Activated naive CD8-positive, alpha-beta T cell (primary cell): ENCODE data around the gene TMEM272.
"Not testable (repeated sequence)": the region's sequence is repeated elsewhere in the genome, so short reads cannot be mapped to it uniquely, and the experiment has no call there.

Source experiments
- H3K27ac Mint-ChIP-seq: one replicate; pipeline ENCODE4 v1.8.0; 2021; ENCODE audit warnings: mixed read lengths
- H3K27me3 Mint-ChIP-seq: one replicate; pipeline ENCODE4 v1.8.0; 2021; ENCODE audit warnings: mixed read lengths
- H3K36me3 Mint-ChIP-seq: one replicate; pipeline ENCODE4 v1.8.0; 2021; ENCODE audit warnings: mixed read lengths
- H3K4me1 Mint-ChIP-seq: one replicate; pipeline ENCODE4 v1.8.0; 2021; ENCODE audit warnings: low read depth, mixed read lengths
- H3K4me3 Mint-ChIP-seq: one replicate; pipeline ENCODE4 v1.8.0; 2021; ENCODE audit warnings: mild to moderate bottlenecking, mixed read lengths
- H3K9me3 Mint-ChIP-seq: one replicate; pipeline ENCODE4 v1.8.0; 2021; ENCODE audit warnings: low read depth, mixed read lengths

Gene TMEM272

DNA sequence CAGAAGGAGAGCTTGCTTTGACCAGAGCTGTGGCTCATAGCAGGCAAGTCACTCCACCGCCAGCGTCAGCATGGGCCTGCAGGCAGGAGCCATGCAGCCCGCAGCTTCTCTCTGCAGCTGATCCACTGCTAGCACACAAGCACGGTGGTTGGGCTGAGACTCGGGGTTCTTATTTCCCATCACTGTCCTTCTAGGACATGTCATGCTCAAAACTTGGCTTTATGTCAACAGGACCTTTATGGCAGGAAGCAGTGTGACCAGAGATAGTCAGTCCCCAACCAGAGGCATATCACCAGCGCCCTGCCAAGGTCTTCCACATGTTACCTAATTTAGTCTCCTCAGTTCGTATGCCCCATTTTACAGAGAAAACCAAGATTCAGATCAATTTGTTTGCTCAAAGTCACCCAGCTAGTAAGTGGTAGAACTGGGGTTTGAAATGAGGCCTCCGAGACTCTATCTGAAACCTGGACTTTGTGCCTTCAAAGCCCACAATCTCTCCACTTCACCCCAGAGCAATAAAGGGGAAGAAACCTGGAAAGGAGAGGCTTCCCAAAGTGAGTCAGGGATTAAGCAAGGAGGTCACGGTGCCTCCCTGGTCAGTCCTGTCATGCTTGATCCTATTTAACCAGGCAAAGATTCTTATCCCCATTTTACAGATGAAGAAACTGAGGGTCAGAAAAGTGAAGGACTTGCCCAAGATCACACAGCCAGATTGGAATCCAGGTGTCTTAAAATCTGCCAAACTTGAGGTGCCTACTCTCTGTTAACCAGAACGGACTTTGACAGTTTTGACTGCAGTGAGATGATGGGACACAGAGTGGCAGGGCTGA, 5.1 kb downstream of the TMEM272 start:
- Mint-ChIP-seq H3K27me3 (peaks cover 2% of the 10 kb centered on the region), H3K4me1 (peaks cover 9% of the 10 kb centered on the region), H3K9me3 (no peaks in the 10 kb centered on the region), H3K4me3 (no peak overlapping the region), H3K36me3 (no peaks in the 10 kb centered on the region), H3K27ac (peak overlapping the region; percentile 28)

- Mint-ChIP-seq H3K36me3 (no peaks in the 10 kb centered on the region), H3K27me3 (peaks cover 2% of the 10 kb centered on the region), H3K4me1 (peaks cover 15% of the 10 kb centered on the region), H3K9me3 (no peaks in the 10 kb centered on the region), H3K4me3 (no peak overlapping the region), H3K27ac (no peak overlapping the region)
These were observed 6.6 kb downstream of the TMEM272 start for GRCh38 chr13:51838240-51838846.

GRCh38 chr13:51837016-51837415, 8.0 kb downstream of the TMEM272 start:
- no peak overlapping the region for H3K27ac Mint-ChIP-seq
- no peaks in the 10 kb centered on the region for H3K36me3 Mint-ChIP-seq
- H3K4me1 Mint-ChIP-seq: peaks cover 27% of the 10 kb centered on the region
- no peaks in the 10 kb centered on the region for H3K9me3 Mint-ChIP-seq
- H3K27me3 Mint-ChIP-seq: peaks cover 2% of the 10 kb centered on the region
- H3K4me3 Mint-ChIP-seq: no peak overlapping the region

GRCh38 chr13:51834581-51835171, 10.3 kb downstream of the TMEM272 start:
- H3K9me3 Mint-ChIP-seq: no peaks in the 10 kb centered on the region
- H3K27ac Mint-ChIP-seq: no peak overlapping the region
- no peak overlapping the region for H3K4me3 Mint-ChIP-seq
- H3K36me3 Mint-ChIP-seq: no peaks in the 10 kb centered on the region
- H3K27me3 Mint-ChIP-seq: no peaks in the 10 kb centered on the region
- H3K4me1 Mint-ChIP-seq: peaks cover 40% of the 10 kb centered on the region

GRCh38 chr13:51833980-51834379, 11.0 kb downstream of the TMEM272 start:
- peaks cover 47% of the 10 kb centered on the region for H3K4me1 Mint-ChIP-seq
- no peaks in the 10 kb centered on the region for H3K36me3 Mint-ChIP-seq
- H3K27me3 Mint-ChIP-seq: no peaks in the 10 kb centered on the region
- H3K9me3 Mint-ChIP-seq: no peaks in the 10 kb centered on the region
- H3K27ac Mint-ChIP-seq: no peak overlapping the region
- no peak overlapping the region for H3K4me3 Mint-ChIP-seq

DNA sequence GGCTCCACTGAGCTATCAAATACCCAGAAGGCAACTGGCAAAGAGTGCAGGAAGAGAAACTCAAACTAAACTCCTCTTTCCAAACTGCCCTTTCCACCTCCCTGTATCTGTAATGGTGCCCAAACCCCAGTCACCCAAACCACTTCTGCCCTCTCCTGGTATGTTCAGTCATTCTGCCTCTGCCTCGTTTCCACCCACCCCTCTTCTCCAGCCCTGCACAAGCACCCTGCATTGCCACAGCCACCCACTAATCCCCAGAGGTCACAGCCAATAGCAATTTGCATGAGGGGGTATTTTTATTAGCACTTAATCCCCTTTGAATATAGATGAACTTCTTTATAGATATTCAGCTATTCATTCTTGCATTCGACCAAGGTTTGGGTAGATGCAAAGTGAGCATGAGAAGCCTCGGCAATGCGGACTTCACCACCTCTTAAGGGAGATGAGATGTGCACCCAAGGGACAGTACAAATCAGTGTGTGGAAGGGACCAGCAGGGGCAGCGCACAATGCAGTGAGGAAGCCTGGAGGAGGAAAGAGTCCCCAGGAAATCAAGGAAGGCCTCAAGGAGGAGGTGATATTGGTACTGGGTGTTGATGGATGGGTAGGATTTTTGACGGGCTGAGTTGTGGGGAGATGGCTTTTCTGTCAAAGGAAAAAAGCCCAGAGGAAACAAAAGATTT, 12.4 kb downstream of the TMEM272 start:
- Mint-ChIP-seq H3K27ac (peak overlapping the region; percentile 64), H3K36me3 (no peaks in the 10 kb centered on the region), H3K9me3 (no peaks in the 10 kb centered on the region), H3K4me1 (peaks cover 58% of the 10 kb centered on the region), H3K4me3 (no peak overlapping the region), H3K27me3 (no peaks in the 10 kb centered on the region)

GRCh38 chr13:51831519-51831918, 13.5 kb downstream of the TMEM272 start:
- Mint-ChIP-seq H3K27me3 (no peaks in the 10 kb centered on the region), H3K27ac (no peak overlapping the region), H3K9me3 (no peaks in the 10 kb centered on the region), H3K4me3 (no peak overlapping the region), H3K36me3 (no peaks in the 10 kb centered on the region), H3K4me1 (peaks cover 66% of the 10 kb centered on the region)

- H3K27me3 Mint-ChIP-seq: no peaks in the 10 kb centered on the region
- no peak overlapping the region for H3K4me3 Mint-ChIP-seq
- peaks cover 82% of the 10 kb centered on the region for H3K4me1 Mint-ChIP-seq
- no peaks in the 10 kb centered on the region for H3K9me3 Mint-ChIP-seq
- no peaks in the 10 kb centered on the region for H3K36me3 Mint-ChIP-seq
- peak overlapping the region; percentile 81 for H3K27ac Mint-ChIP-seq
These were observed 15.4 kb downstream of the TMEM272 start for GRCh38 chr13:51829568-51829899.

- Mint-ChIP-seq H3K27me3 (no peaks in the 10 kb centered on the region), H3K4me3 (no peak overlapping the region), H3K4me1 (peaks cover 82% of the 10 kb centered on the region), H3K9me3 (no peaks in the 10 kb centered on the region), H3K36me3 (no peaks in the 10 kb centered on the region), H3K27ac (peak overlapping the region; percentile 81)
These were observed 16.0 kb downstream of the TMEM272 start for GRCh38 chr13:51828730-51829567.

GRCh38 chr13:51827254-51827653, 17.7 kb downstream of the TMEM272 start:
- H3K27me3 Mint-ChIP-seq: no peaks in the 10 kb centered on the region
- H3K36me3 Mint-ChIP-seq: no peaks in the 10 kb centered on the region
- peaks cover 87% of the 10 kb centered on the region for H3K4me1 Mint-ChIP-seq
- no peaks in the 10 kb centered on the region for H3K9me3 Mint-ChIP-seq
- H3K27ac Mint-ChIP-seq: peak overlapping the region; percentile 100
- peak overlapping the region; percentile 93 for H3K4me3 Mint-ChIP-seq

- no peaks in the 10 kb centered on the region for H3K27me3 Mint-ChIP-seq
- peak overlapping the region; percentile 100 for H3K27ac Mint-ChIP-seq
- H3K4me1 Mint-ChIP-seq: peaks cover 87% of the 10 kb centered on the region
- H3K4me3 Mint-ChIP-seq: peak overlapping the region; percentile 93
- no peaks in the 10 kb centered on the region for H3K36me3 Mint-ChIP-seq
- H3K9me3 Mint-ChIP-seq: no peaks in the 10 kb centered on the region
These were observed 18.4 kb downstream of the TMEM272 start for GRCh38 chr13:51826606-51827005.

- peaks cover 94% of the 10 kb centered on the region for H3K4me1 Mint-ChIP-seq
- H3K9me3 Mint-ChIP-seq: no peaks in the 10 kb centered on the region
- H3K27ac Mint-ChIP-seq: peak overlapping the region; percentile 100
- no peaks in the 10 kb centered on the region for H3K36me3 Mint-ChIP-seq
- peak overlapping the region; percentile 93 for H3K4me3 Mint-ChIP-seq
- no peaks in the 10 kb centered on the region for H3K27me3 Mint-ChIP-seq
These were observed 19.2 kb downstream of the TMEM272 start for GRCh38 chr13:51825681-51826254.

DNA sequence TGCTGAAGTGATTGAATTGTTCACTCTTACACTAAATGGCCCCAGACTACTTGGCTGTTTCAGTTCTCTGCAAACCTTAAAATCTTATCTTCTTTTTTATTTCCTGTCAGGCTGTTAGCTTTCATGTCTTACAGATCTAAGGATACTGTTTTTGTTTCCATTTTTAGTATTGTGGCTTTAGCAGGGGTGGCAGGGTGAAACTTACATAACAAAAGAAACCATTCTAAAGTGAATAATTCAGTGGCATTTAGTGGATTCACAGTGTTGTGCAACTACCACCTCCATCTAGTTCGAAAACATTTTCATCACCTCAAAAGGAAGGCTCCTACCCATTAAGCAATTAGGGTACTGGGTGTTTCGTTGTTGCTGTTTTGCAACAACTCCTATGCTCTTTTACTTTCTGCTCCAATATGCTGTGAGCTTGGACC, 19.8 kb downstream of the TMEM272 start:
- Mint-ChIP-seq H3K27ac (peak overlapping the region; percentile 100), H3K4me3 (peak overlapping the region; percentile 93), H3K9me3 (no peaks in the 10 kb centered on the region), H3K27me3 (no peaks in the 10 kb centered on the region), H3K36me3 (no peaks in the 10 kb centered on the region), H3K4me1 (peaks cover 97% of the 10 kb centered on the region)

DNA sequence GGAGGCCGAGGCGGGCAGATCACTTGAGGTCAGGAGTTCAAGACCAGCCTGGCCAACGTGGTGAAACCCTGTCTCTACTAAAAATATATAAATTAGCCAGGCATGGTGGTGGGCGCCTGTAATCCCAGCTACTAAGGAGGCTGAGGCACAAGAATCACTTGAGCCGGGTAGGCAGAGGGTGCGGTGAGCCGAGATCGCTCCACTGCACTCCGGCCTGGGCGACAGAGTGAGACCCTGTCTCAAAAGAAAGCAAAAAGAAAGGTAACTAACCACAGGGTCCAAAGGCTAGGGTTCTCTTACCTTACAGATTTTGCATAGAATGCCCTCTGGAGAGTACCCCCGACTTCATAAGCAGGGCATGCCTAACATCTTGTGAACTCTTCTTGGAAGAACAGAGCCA, 20.3 kb downstream of the TMEM272 start:
- H3K9me3 Mint-ChIP-seq, H3K27me3 Mint-ChIP-seq, H3K36me3 Mint-ChIP-seq: not testable (repeated sequence)
- Mint-ChIP-seq H3K4me1 (peaks cover 97% of the 10 kb centered on the region), H3K4me3 (peak overlapping the region; percentile 93), H3K27ac (peak overlapping the region; percentile 100)
